Measurements from ENCODE around the gene EARS2.

- no peak for TF ChIP-seq CTCF (IDR thresholded peaks at IDR 0.05; ENCODE audit: low read depth, low read length)
- no peak for TF ChIP-seq POLR2A (IDR thresholded peaks at IDR 0.05; ENCODE audit: extremely low read depth, insufficient read length)
- TF ChIP-seq MYC (IDR thresholded peaks at IDR 0.05; ENCODE audit: low read depth, low read length) = no peak
Observed at GRCh38 chr16:23512168-23512695, 44.9 kb downstream of the EARS2 start.
